Measurements from ENCODE around the gene PARL. TPM values are rescaled to one million over a fixed set of nuclear protein-coding genes. Genes with fewer than 3 reads are reported as not detected.
A peak's percentile ranks its signal among the peaks of the same experiment; 100 is the strongest.

Gene PARL
- total RNA-seq, 1 donor from 2014 or later, result 29.6 TPM

DNA sequence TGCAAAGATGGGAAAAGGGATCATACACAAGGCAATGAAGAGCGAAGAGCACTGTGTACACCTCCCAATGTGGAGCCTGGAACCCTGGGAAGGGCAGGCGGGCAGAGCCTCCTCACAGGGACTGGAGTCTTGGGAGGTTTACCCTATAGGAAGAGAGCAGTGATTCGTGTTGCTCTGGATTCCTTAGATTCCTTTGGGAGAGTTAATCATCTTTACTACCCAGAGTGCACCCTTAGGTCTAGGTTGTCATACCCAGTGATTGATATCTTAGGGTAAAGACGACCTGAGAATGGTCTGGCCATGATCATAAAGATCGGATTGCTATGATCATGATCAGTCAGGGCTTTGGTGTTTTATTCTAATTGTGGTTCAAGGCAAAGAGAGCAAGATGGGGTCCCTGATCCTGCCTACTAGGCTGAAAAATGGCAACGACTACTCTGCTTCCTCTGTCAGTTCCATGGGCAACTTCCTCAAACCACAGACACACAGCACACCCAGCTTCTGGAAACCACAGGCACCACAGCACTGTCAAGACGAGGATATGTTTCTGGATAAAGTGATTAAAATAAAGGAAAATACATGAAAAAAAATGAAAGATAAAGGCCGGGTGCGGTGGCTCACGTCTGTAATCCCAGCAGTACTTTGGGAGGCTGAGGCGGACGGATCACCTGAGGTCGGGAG lies 38.9 kb downstream of the PARL start:
- no peak for DNase-seq

DNA sequence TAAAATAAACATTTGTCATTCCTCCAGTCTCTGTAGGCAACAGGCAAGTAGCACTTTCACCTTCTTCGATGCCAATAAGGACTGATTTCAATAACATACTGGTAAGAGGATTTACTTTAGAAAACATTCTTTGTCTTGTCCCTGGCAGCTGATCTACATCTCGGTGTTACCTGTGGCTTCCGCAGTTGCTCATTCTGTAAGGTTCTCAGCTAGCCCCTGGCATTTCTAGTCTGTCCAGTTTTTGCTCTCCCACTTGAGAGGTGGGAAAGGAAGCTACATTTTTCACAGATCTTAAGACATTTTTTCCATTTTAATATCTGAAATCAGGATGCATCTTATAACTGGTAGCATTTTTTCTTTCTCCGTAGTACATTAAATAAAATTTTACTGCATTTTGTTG lies 39.6 kb downstream of the PARL start:
- DNase-seq, result no peak

DNA sequence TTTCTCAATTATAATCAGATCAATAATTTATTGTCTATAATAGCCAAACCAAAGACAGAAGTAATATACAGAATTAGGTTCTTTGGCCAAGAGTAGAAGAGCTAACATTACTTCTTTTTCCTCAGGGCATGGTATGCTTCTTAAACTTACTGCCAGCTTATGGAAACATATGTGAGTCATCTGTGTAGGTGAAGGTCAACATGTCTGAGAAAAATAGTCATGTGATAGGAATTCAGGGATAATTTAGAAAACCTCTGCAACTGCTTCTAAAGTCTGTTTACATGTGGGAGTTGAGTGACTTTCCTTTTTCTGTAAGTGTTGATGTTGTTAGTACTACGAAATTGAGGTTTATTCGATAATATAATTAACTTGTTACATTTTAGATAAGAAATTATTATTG lies 40.1 kb downstream of the PARL start:
- DNase-seq, result peak; percentile 68

- DNase-seq, result no peak
These were observed 44.9 kb downstream of the PARL start for GRCh38 chr3:183839751-183840150.

DNA sequence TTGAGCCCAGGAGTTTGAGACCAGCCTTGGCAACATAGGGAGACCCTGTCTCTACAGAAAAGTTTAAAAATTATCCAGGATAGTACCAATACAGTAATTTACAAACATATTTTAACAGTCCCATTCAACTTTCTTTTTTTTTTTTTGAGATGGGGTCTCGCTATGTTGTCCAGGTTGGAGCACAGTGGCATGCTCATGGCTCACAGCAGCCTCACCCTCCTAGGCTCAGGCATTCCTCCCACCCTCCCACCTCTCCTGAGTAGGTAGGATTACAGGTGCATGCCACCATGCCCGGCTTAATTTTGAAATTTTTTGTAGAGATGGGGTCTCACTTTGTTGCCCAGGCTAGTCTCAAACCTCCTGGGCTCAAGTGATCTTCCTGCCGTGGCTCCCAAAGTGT lies 46.8 kb downstream of the PARL start:
- DNase-seq, result no peak

DNA sequence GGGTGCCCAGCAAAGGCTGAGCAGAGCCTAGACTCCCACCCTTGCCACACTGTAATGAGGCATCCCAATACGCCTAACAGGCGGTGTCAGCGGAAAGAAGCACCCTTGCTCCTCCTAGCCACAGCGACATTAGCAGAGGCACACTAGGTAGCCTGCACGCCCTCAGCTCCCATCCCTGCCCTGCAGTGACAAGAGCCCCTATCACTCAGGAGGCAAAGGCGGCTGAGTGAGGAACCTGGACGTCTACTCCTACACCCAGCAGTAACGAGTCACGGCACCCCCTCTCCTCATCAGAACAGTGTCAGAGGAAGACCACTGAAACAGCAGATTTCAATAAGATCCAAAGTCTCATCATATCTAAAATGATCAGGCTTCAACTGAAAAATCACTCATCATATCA lies 47.3 kb downstream of the PARL start:
- DNase-seq, result no peak

DNA sequence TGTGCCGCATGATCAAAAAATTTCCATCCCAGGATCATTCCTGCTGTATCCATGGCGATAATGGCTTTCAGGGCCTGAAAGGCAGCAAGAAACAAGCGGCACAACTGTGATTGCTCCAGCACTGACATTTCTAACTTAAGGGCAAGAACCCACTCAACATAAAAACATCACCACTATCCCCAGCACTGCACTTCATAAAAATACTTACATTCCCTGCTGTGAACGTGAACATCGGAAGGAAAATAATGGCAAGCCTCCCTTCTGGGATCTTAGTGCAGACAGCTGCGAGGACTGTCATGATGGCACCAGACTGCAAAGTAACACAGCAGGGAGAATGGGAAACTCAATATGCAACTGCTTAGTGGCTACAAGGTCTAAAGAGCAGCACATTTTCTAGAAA lies 51.2 kb downstream of the PARL start:
- no peak for DNase-seq

DNA sequence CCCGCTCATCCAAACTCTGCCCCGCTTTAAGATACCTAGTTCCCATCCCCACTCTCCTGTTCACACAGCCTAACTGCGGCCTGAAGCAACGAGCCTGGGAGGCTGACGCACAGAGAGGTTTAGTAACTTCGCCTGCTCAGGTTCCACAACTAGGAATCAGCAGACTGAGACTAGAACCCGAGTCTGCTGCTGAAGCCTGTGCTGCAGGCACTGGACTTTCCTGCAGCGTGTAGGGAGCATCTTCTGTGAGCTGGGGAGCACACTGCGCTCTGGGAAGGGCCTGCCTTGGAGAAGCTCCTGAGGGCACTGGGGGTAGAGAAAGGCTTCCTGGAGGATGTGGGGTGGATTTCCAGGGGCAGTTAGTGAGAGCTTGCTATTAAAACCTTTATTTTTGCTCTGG lies 54.5 kb downstream of the PARL start:
- no peak for DNase-seq

DNA sequence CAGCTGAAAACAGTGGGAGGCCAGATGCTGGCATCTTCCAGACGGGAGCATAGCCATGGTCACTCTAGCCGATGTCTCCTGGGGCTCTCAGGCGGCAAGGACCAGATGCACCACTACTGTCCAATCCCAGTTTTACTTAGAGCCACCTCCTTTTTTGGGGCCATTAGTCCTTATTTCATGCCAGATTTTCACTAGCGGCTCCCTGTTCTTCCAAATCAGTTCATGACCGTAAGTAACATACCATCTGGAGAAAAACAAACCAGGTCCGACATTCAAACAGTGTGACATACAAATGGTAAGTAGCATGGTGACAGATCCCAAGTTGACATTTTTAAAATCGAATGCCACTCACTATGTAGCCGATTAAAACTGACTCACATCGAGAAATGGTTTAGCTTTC lies 55.2 kb downstream of the PARL start:
- no peak for DNase-seq

DNA sequence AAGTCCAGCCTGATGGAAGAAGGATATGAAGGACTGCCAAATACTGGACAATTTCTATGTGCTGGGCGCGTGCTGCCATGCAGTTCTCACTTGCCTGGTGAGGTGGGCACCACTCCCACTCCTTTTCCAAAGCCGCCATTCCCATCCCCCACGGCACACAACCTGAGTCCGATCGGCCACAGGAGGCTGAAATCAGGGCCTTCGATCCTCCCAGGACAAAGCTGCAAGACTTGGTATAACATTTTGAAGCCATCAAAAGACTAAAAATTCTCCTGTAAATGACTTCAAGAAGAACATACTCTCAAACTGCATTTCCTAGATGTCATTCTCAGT lies 56.2 kb downstream of the PARL start:
- DNase-seq, result no peak

DNA sequence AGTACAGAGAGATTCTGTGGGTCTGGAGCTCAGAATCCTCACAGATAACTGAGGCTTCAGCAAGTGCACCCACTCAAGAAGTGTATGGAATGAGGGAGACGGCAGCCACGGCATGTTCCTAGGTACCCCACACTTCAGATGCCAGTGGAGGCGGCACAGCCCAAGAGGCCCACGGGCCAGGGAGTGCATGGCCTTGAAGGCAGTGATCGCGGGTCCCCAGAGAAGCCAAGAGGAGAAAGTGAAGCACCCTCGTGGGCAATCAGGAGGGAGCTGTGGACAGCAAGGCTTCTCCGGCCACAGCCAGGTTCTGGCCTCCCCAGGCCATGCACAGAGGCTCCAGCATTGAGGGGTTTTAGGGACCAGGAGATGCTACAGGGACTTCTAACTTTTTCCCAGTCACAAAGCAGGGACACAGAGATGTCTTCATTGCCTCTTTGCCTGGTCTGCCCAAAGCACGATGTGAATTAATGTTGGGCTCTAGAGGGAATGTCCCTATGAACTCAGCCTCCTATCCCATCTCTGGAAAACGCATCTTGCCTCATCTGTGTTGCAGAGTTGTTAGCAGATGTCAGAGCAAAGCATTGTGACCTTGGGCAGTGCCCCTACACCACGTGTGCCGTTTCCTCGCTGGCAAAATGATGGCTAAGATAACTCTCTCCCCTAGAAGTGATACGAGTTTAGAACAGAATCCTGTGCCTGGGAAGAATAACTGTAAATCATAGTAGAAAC lies 56.7 kb downstream of the PARL start:
- DNase-seq, result no peak

DNA sequence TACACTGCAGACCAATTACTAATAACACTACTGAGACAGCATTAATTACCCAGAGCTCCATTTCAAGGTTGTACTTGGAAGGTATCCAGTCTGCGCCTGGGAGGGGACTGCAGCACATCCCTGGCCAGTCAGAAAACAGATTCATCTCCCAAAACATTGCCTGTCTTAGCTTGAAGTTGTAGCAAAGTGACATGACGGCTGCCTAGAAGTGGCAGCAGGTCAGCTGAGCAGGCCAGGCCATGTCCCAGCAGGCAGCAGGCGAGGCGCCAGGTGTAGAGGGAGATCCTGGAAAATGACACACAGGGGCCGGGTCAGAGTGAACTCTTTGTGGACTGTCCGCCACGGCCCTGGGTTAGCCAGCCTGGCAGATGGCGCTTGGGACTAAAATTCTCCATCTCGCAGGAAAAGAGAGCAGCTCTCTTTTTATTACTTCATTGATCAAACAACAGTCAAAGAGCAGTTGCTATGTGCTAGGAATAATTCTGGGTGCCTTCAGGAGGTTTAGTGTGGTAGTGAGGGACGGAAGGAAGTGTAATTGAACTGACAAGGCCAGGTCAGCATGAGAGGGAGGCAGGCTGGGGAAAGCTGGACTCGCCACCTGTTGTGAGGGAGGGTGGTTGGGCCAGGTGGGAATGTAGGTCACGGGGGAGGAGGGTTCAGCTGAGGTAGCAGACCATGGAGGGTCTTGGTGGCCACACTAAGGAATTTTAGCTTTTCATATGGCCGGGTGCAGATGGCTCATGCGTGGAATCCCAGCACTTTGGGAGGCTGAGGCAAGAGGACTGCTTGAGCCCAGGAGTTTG lies 58.0 kb downstream of the PARL start:
- no peak for DNase-seq

DNA sequence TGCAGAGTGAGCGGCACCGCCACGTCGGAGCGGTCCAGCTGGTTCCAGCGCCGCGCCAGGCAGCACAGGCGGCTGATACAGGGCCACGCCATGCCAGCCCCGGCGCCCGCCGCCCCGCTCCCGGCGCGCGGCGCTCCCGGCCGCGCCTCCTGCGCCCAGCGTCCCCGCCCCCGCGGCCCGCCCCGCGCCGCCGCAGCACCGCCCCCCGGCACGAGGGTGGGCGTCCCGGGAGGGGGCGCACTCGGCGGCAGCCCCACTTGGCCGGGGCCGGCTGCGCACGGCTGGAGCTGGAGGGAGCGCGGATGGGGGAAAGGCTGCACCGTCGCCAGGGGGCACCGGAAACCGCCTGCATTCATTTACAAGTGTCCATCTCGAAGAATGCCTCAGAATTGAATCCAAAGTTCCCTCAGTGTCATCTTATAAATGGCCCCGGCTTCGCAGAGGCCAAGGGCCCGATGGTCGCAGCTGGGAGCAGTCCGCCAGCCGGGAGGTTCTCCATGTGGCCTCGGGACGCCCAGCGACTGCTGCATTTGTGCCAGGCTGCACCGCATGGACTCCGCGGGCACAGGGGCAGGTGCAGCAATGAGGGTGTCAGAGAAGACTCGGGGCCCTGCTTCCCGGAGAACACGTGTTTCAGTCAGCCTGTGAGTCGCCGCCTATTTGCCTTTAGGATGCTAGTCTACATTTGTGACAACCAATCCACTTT lies 59.1 kb downstream of the PARL start, which contains the start of gene MAP6D1:
Gene MAP6D1, minus strand, starts transcription at position 122 of the 706 bp plus-strand sequence. Its CDS starts 30 bp downstream, at position 92.
- peak; percentile 48 for DNase-seq

DNA sequence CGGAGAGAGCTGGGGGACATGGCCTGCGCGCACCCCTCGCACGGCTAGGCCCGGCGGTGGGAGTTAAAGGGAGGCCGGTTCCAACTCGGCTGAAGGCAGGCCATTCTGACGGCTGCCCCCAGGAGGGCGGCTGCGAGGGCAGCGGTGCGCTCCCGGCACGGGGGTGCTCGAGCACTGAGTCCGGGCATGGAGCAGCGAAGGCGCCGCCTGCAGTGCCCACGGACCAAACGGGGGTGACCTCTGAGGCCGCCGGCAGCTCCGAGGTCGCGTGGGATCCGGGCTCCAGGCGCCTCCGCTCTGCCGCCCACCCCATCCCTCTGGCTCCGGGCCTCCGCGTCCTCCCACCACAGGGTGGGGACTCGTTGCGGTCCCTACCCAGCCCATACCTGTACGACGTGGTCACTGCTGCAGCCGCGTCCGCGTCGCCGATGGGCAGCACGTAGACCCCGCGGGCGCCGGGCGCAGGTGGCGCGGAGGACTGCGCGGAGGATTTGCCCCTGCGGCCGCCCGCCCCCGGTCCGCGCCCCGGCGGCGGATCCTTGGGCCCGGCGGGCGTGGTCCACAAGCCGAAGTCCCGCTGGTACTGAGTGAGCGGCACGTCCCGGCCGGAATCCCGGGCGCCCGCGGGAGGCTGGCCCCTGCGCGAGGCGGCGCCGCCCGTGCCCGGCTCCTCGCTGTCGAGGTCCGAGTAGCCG lies 59.8 kb downstream of the PARL start:
- peak; percentile 35 for DNase-seq

DNA sequence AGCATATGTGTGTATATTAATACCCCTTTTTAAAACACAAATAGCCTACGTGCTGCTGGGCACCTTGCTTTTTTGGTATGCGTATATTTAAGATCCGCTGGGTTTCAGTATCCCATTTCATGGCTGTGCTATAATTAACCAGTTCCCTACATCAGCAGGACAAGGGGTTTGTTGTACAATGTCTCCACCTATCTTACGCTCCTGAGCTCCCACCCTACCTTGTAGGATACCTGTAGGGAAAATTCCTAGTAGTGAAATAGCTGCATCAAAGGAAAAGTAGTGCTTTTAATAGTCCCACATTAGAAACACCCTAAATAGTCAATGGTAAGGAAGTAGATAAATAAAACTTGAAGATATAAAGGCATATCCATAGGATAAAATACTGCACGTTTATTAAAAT lies 60.7 kb downstream of the PARL start:
- DNase-seq, result no peak

GRCh38 chr3:183822631-183823030 lies 62.0 kb downstream of the PARL start:
- no peak for DNase-seq

DNA sequence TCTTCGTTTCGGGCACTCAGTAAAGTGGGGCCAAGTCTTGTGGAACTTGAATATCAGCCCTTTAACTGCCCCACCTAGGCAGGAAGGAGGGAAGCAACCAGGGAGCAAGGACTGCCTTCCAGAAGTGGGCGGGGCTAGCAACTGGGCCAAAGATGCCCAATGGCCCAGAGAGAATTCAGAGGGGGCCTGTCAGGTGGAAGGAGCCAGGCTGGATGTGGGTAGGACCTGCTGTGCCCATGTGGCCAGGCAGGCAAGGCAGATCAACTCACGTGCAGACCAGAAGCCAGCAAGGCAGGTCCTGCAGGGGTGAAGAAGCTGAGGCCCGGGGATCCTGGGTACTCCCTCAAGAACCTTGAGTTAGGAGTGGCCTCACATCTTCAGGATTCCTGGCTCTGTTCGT lies 64.8 kb downstream of the PARL start:
- no peak for DNase-seq

DNA sequence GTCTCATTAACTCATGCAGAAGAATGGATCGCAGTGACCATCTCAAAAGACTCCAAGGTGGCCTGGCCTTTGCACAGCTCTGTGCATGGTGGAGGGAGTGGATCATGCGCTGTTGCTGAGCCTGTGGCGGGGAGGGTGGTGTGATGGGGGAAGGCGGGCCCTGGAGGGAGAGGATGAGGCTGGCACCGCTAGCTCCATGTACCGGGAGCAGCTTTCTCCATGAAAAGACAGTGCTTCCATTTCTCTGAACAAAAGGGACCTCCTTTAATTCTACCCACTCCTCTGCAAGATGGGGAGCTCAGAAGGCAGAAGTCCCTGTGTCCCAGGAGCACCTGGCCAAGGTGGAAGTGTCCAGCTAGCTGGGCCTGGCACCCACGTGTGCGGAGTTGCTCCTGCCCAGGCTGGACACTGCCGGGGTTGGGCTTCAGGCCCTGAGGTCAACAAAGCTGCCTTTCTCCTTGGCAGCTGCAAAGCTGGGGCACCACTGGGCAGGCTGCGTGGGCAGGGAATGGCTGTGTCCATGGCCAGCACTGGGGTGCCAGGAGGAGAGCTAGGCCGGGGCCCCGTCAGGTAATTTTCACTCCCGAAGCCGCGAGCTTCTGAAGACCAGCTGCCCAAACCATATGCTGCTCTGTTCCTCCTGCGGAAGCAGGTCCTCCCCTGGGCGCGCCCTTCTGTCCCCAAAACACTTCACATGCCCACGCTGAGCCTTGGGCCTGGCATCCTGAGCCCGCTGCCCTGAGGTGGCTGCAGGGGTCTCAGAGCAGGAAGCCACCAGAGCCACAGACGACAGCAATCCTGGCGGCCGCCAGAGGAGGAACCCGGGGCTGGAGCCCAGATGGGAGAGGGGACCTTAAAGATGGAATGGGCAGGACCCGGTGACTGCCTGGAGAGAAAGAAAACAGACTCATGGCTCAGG lies 65.7 kb downstream of the PARL start:
- no peak for DNase-seq

DNA sequence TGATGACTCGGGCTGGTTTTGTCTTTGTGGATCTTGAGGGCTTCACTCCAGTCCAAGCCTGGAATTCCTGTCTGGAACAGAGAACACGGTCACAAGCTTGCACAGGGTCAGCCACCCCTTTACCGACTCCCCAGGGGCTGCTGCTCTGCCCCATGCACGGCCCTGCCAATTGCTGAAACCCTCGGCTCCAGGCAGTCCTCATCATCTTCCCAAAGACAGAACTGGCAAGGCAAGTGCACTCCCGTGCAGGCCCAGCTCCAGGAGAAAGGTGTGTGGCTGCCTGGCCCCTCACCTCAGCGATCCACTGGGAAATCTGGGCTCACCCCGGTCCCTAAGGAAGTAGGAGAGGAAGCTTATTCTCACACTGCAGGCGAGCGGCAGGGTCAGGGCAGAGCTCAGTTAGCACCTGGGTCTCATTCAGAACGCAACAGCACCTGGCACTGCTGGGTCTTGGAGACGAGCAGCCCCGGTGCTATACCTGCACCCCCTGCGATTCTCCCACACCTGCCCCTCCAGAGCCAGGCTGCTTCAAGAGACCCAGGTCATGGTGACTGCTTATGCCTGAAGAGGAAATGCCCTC lies 66.5 kb downstream of the PARL start:
- DNase-seq, result no peak

DNA sequence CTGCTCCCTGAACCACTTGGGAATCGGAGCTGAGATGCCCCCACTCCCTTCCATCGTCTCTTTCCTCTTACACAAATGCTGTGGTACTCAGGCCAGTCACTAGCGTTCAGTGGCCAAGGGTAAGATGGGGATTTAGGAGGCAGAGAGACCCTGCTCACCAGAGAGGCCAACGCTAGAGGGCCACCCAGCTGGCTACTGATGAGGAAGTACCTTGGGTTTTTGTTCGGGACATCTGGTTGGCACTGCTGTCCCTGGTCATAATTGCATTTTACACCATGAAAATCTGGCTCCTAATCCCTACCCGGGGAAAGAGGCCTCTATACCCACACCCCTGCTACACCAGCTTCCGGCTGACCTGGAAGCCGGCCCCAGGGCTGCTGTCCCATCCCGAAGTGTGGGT lies 67.0 kb downstream of the PARL start:
- no peak for DNase-seq
